GM23338 (cell line): Measurements from ENCODE around the gene IPPK. TPM values are rescaled to one million over a fixed set of nuclear protein-coding genes. Genes with fewer than 3 reads are reported as not detected.

Source experiments
- ATAC-seq: fragments of 200-7000 bp; cut with Tn5 transposase; 3 replicates; pipeline ENCODE4 v1.9.1; 2020
- DNase-seq: peaks from one replicate; pipeline ENCODE4 v3.0.0-alpha.2; 2015; ENCODE audit warnings: low spot score
- H2AFZ ChIP-seq: fragments of 200-600 bp; sonication (generic); 2 replicates; pipeline ENCODE4 v1.8.0; 2016; ENCODE audit warnings: antibody characterized with exemption, mild to moderate bottlenecking, moderate library complexity
- H3F3A ChIP-seq: fragments of 200-600 bp; sonication (generic); replicated peaks from 2 replicates; pipeline ENCODE4 v1.8.0; 2017; ENCODE audit warnings: antibody characterized with exemption, mixed run types, low read depth
- H3K27ac ChIP-seq: fragments of 200-600 bp; sonication (generic); 2 replicates; pipeline ENCODE4 v1.6.1; 2016; ENCODE audit warnings: low read depth
- H3K27me3 ChIP-seq: fragments of 200-600 bp; sonication (generic); 2 replicates; pipeline ENCODE4 v1.8.0; 2016; ENCODE audit warnings: mild to moderate bottlenecking, mixed run types, moderate library complexity; ENCODE audit not compliant: insufficient read depth
- H3K36me3 ChIP-seq: fragments of 200-600 bp; sonication (generic); 2 replicates; pipeline ENCODE4 v1.8.0; 2016; ENCODE audit warnings: mild to moderate bottlenecking; ENCODE audit not compliant: insufficient read depth
- H3K4me1 ChIP-seq: fragments of 200-600 bp; sonication (generic); 2 replicates; pipeline ENCODE4 v1.8.0; 2016; ENCODE audit warnings: mild to moderate bottlenecking, moderate library complexity; ENCODE audit not compliant: insufficient read depth
- H3K4me2 ChIP-seq: fragments of 200-600 bp; sonication (generic); 2 replicates; pipeline ENCODE4 v1.7.1; 2017; ENCODE audit warnings: mixed run types
- H3K4me3 ChIP-seq: fragments of 200-600 bp; sonication (generic); 2 replicates; pipeline ENCODE4 v1.6.1; 2016; ENCODE audit warnings: mixed run types
- H3K79me2 ChIP-seq: fragments of 200-600 bp; sonication (generic); replicated peaks from 2 replicates; pipeline ENCODE4 v1.8.0; 2017; ENCODE audit warnings: mild to moderate bottlenecking; ENCODE audit not compliant: insufficient read depth
- H3K9me2 ChIP-seq: fragments of 200-600 bp; sonication (generic); 2 replicates; pipeline ENCODE4 v1.8.0; 2017; ENCODE audit not compliant: insufficient read depth
- H4K20me1 ChIP-seq: fragments of 200-600 bp; sonication (generic); replicated peaks from 2 replicates; pipeline ENCODE4 v1.8.0; 2017; ENCODE audit warnings: mild to moderate bottlenecking; ENCODE audit not compliant: insufficient read depth
- H3K27ac Mint-ChIP-seq: 2 replicates; pipeline ENCODE4 v1.8.0; 2020; ENCODE audit warnings: inconsistent platforms, mild to moderate bottlenecking, moderate library complexity, mixed read lengths
- H3K27me3 Mint-ChIP-seq: 3 replicates; pipeline ENCODE4 v1.8.0; 2022; ENCODE audit warnings: low read depth, mild to moderate bottlenecking, moderate library complexity, mixed read lengths, inconsistent platforms; ENCODE audit not compliant: insufficient read depth, poor library complexity
- H3K36me3 Mint-ChIP-seq: 3 replicates; pipeline ENCODE4 v1.8.0; 2021; ENCODE audit warnings: low read depth, mild to moderate bottlenecking, inconsistent platforms, moderate library complexity, mixed read lengths
- H3K4me1 Mint-ChIP-seq: 3 replicates; pipeline ENCODE4 v1.8.0; 2020; ENCODE audit warnings: mild to moderate bottlenecking, inconsistent platforms, mixed read lengths
- H3K4me3 Mint-ChIP-seq: 3 replicates; pipeline ENCODE4 v1.8.0; 2021; ENCODE audit warnings: moderate library complexity, mild to moderate bottlenecking, inconsistent platforms, mixed read lengths
- H3K9me3 Mint-ChIP-seq: 3 replicates; pipeline ENCODE4 v1.8.0; 2020; ENCODE audit warnings: moderate library complexity, mild to moderate bottlenecking, inconsistent platforms, mixed read lengths
- JUNB ChIP-seq: IDR thresholded peaks from one replicate; pipeline ENCODE4 v1.6.1; 2016; ENCODE audit warnings: antibody characterized with exemption; ENCODE audit not compliant: unreplicated experiment
- ZNF114 ChIP-seq: fragments of 250-450 bp; sonication (Bioruptor Pico); IDR thresholded peaks from 2 replicates; pipeline ENCODE4 v1.5.0; 2020; ENCODE audit warnings: mild to moderate bottlenecking, moderate library complexity
- polyA plus RNA-seq: library from polyadenylated mRNA; unstranded; fragments of >200 nt; fragmentation: Nextera tagmentation; extraction: Ambion mirVana; gene quantifications from 2 replicates; pipeline ENCODE4 v1.2.1, GENCODE V29; 2016
- total RNA-seq: library from RNA; depleted of rRNA; stranded (reverse); fragments of >200 nt; shearing (Covaris generic); gene quantifications from 2 replicates; pipeline ENCODE4 v1.2.3, GENCODE V29; 2014
- TF ChIP-seq, protein P1 (sequence below): IDR thresholded peaks from one replicate; pipeline ENCODE4 v1.6.1; 2018; ENCODE audit warnings: antibody characterized with exemption; ENCODE audit not compliant: unreplicated experiment
- TF ChIP-seq, protein P2 (sequence below): fragments of 250-450 bp; sonication (Bioruptor Pico); IDR thresholded peaks from 2 replicates; pipeline ENCODE4 v1.5.0; 2020; ENCODE audit warnings: mild to moderate bottlenecking, moderate library complexity
- TF ChIP-seq, protein P3 (sequence below), 2 experiments: fragments of 200-600 bp in 1 of 2; sonication (generic) in 1 of 2; conservative IDR thresholded peaks; 2 replicates each; pipeline versions ENCODE4 v1.5.1 to v1.6.1; 2016 to 2017; ENCODE audit warnings: antibody characterized with exemption in 2 of 2, low read depth in 2 of 2, mild to moderate bottlenecking in 2 of 2, moderate library complexity in 1 of 2

IPPK gene
- total and polyA plus RNA-seq, 2 experiments from 2014 or later: 6.5 to 17.5 TPM

DNA sequence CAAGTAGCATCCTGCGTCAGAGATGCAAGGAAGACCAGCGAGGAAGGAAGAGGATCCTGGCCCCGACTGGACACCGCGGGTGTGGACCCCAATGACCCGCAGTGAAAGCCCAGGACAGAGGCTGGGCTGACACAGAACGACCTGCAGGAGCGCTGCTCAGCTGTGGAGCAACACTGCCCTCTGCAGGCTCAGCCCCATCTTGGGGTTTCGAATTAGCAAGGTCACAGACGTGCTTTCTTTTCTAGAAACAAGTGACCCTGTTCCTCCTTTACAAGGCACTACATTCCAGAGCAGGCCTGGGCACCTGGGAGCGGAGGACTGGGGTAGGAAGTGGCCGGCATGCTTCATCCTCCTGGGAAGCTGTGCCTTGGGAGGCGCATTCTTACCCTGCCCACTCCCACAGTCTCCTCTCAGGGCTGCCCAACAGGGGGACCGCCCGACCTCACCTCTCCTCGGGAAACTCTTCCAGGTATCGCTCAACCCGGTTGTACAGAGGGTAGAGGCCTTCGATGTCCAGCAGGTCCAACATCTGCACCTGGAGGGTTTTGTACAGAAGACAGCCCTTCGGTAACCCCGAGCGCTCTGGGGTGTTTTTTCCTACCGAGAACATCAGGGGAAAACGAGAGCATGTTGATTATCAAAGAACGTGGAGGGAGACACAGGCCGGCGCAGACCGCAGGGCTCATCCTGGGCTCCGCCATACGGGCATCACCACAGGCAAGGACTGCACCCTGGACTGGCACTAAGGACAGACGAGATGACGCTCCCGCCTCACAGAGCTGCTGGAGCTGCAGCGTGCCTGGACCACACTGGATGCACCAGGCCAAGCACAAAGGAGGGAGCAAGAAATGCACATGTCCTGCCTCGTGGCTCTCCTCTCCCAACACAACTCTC lies 35.0 kb downstream of the IPPK start:
- H3K9me2 ChIP-seq: no peaks in the 10 kb centered on the region
- H3K27ac Mint-ChIP-seq: peak overlapping the region; percentile 91; the same call in 1 of the 2 replicates
- H3K4me1 Mint-ChIP-seq: no peaks in the 10 kb centered on the region; the same call in 2 of the 3 replicates
- peaks cover 8% of the 10 kb centered on the region; the same call in 1 of the 2 replicates for H3K36me3 ChIP-seq
- ATAC-seq (peak; percentile 98), DNase-seq (peak; percentile 94)
- H2AFZ ChIP-seq: no peak overlapping the region
- TF ChIP-seq ZNF114: no peak
- TF ChIP-seq, protein P1, sequence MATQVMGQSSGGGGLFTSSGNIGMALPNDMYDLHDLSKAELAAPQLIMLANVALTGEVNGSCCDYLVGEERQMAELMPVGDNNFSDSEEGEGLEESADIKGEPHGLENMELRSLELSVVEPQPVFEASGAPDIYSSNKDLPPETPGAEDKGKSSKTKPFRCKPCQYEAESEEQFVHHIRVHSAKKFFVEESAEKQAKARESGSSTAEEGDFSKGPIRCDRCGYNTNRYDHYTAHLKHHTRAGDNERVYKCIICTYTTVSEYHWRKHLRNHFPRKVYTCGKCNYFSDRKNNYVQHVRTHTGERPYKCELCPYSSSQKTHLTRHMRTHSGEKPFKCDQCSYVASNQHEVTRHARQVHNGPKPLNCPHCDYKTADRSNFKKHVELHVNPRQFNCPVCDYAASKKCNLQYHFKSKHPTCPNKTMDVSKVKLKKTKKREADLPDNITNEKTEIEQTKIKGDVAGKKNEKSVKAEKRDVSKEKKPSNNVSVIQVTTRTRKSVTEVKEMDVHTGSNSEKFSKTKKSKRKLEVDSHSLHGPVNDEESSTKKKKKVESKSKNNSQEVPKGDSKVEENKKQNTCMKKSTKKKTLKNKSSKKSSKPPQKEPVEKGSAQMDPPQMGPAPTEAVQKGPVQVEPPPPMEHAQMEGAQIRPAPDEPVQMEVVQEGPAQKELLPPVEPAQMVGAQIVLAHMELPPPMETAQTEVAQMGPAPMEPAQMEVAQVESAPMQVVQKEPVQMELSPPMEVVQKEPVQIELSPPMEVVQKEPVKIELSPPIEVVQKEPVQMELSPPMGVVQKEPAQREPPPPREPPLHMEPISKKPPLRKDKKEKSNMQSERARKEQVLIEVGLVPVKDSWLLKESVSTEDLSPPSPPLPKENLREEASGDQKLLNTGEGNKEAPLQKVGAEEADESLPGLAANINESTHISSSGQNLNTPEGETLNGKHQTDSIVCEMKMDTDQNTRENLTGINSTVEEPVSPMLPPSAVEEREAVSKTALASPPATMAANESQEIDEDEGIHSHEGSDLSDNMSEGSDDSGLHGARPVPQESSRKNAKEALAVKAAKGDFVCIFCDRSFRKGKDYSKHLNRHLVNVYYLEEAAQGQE: no peak
- TF ChIP-seq, protein P2, sequence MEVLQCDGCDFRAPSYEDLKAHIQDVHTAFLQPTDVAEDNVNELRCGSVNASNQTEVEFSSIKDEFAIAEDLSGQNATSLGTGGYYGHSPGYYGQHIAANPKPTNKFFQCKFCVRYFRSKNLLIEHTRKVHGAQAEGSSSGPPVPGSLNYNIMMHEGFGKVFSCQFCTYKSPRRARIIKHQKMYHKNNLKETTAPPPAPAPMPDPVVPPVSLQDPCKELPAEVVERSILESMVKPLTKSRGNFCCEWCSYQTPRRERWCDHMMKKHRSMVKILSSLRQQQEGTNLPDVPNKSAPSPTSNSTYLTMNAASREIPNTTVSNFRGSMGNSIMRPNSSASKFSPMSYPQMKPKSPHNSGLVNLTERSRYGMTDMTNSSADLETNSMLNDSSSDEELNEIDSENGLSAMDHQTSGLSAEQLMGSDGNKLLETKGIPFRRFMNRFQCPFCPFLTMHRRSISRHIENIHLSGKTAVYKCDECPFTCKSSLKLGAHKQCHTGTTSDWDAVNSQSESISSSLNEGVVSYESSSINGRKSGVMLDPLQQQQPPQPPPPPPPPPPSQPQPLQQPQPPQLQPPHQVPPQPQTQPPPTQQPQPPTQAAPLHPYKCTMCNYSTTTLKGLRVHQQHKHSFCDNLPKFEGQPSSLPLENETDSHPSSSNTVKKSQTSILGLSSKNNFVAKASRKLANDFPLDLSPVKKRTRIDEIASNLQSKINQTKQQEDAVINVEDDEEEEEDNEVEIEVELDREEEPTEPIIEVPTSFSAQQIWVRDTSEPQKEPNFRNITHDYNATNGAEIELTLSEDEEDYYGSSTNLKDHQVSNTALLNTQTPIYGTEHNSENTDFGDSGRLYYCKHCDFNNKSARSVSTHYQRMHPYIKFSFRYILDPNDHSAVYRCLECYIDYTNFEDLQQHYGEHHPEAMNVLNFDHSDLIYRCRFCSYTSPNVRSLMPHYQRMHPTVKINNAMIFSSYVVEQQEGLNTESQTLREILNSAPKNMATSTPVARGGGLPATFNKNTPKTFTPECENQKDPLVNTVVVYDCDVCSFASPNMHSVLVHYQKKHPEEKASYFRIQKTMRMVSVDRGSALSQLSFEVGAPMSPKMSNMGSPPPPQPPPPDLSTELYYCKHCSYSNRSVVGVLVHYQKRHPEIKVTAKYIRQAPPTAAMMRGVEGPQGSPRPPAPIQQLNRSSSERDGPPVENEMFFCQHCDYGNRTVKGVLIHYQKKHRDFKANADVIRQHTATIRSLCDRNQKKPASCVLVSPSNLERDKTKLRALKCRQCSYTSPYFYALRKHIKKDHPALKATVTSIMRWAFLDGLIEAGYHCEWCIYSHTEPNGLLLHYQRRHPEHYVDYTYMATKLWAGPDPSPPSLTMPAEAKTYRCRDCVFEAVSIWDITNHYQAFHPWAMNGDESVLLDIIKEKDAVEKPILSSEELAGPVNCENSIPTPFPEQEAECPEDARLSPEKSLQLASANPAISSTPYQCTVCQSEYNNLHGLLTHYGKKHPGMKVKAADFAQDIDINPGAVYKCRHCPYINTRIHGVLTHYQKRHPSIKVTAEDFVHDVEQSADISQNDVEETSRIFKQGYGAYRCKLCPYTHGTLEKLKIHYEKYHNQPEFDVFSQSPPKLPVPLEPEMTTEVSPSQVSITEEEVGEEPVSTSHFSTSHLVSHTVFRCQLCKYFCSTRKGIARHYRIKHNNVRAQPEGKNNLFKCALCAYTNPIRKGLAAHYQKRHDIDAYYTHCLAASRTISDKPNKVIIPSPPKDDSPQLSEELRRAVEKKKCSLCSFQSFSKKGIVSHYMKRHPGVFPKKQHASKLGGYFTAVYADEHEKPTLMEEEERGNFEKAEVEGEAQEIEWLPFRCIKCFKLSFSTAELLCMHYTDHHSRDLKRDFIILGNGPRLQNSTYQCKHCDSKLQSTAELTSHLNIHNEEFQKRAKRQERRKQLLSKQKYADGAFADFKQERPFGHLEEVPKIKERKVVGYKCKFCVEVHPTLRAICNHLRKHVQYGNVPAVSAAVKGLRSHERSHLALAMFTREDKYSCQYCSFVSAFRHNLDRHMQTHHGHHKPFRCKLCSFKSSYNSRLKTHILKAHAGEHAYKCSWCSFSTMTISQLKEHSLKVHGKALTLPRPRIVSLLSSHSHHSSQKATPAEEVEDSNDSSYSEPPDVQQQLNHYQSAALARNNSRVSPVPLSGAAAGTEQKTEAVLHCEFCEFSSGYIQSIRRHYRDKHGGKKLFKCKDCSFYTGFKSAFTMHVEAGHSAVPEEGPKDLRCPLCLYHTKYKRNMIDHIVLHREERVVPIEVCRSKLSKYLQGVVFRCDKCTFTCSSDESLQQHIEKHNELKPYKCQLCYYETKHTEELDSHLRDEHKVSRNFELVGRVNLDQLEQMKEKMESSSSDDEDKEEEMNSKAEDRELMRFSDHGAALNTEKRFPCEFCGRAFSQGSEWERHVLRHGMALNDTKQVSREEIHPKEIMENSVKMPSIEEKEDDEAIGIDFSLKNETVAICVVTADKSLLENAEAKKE (CRISPR knock-in tag): no peak
- TF ChIP-seq JUNB: no peak
- TF ChIP-seq, protein P3, sequence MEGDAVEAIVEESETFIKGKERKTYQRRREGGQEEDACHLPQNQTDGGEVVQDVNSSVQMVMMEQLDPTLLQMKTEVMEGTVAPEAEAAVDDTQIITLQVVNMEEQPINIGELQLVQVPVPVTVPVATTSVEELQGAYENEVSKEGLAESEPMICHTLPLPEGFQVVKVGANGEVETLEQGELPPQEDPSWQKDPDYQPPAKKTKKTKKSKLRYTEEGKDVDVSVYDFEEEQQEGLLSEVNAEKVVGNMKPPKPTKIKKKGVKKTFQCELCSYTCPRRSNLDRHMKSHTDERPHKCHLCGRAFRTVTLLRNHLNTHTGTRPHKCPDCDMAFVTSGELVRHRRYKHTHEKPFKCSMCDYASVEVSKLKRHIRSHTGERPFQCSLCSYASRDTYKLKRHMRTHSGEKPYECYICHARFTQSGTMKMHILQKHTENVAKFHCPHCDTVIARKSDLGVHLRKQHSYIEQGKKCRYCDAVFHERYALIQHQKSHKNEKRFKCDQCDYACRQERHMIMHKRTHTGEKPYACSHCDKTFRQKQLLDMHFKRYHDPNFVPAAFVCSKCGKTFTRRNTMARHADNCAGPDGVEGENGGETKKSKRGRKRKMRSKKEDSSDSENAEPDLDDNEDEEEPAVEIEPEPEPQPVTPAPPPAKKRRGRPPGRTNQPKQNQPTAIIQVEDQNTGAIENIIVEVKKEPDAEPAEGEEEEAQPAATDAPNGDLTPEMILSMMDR (conservative IDR thresholded peaks at IDR 0.05; ENCODE audit: low read depth in 2 of 2): peak; percentile 97 to 99
- peaks cover 33% of the 10 kb centered on the region for H3K36me3 Mint-ChIP-seq
- no peak overlapping the region for H3K4me3 Mint-ChIP-seq
- H3K79me2 ChIP-seq: no peaks in the 10 kb centered on the region
- H3K27me3 ChIP-seq: no peaks in the 10 kb centered on the region
- H3F3A ChIP-seq: 0 out of 2 replicates have a peak, but pooled peaks cover 4% of the 10 kb centered on the region
- no peaks in the 10 kb centered on the region for H3K4me1 ChIP-seq
- no peaks in the 10 kb centered on the region; the same call in 1 of the 2 replicates for H4K20me1 ChIP-seq
- H3K9me3 Mint-ChIP-seq: no peaks in the 10 kb centered on the region
- H3K4me3 ChIP-seq: no peak overlapping the region
- H3K4me2 ChIP-seq: no peak overlapping the region
- H3K27ac ChIP-seq: peak overlapping the region; percentile 69; the same call in 1 of the 2 replicates
- peaks cover 9% of the 10 kb centered on the region for H3K27me3 Mint-ChIP-seq
